ENCODE results near the gene ALMS1. TPM values are rescaled to one million over a fixed set of nuclear protein-coding genes. Genes with fewer than 3 reads are reported as not detected.
"Not testable (repeated sequence)": the region's sequence is repeated elsewhere in the genome, so short reads cannot be mapped to it uniquely, and the experiment has no call there.

Gene ALMS1
- total RNA-seq, 1 experiment from 2014 or later = 7.4 TPM

DNA sequence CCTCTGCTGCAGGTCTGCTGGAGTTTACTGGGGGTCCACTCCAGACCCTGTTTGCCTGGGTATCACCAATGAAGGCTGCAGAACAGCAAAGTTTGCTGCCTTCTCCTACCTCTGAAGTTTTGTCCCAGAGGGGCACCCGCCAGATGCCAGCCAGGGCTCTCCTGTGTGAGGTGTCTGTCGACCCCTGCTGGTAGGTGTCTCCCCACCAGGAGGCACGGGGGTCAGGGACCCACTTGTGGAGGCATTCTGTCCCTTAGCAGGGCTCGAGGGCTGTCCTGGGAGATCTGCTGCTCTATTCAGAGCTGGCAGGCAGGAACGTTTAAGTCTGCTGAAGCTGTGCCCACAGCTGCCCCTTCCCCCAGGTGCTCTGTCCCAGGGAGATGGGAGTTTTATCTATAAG is 124.8 kb downstream of the ALMS1 start:
- H3K4me1 Mint-ChIP-seq (ENCODE audit: low read depth, unreplicated experiment); H3K4me3 Mint-ChIP-seq (ENCODE audit: unreplicated experiment); H3K27me3 ChIP-seq (replicated peaks; ENCODE audit: control insufficient read depth, insufficient read depth, low read length); CTCF ChIA-PET; BruUV-seq (replicated peaks); H3K36me3 ChIP-seq (ENCODE audit: control insufficient read depth, insufficient read depth, low read length); H3K27ac Mint-ChIP-seq (ENCODE audit: unreplicated experiment); intact Hi-C loops (cut with micrococcal nuclease; ENCODE audit: unreplicated experiment); H3K27me3 Mint-ChIP-seq (ENCODE audit: insufficient read depth, unreplicated experiment); POLR2A ChIA-PET; H3K9me3 ChIP-seq; H3K4me1 ChIP-seq; H3K4me3 ChIP-seq (ENCODE audit: low read depth, low read length); H3K9me3 Mint-ChIP-seq (ENCODE audit: unreplicated experiment); H3K36me3 Mint-ChIP-seq (ENCODE audit: insufficient read depth, unreplicated experiment): not testable (repeated sequence)
- TF ChIP-seq, protein P1, sequence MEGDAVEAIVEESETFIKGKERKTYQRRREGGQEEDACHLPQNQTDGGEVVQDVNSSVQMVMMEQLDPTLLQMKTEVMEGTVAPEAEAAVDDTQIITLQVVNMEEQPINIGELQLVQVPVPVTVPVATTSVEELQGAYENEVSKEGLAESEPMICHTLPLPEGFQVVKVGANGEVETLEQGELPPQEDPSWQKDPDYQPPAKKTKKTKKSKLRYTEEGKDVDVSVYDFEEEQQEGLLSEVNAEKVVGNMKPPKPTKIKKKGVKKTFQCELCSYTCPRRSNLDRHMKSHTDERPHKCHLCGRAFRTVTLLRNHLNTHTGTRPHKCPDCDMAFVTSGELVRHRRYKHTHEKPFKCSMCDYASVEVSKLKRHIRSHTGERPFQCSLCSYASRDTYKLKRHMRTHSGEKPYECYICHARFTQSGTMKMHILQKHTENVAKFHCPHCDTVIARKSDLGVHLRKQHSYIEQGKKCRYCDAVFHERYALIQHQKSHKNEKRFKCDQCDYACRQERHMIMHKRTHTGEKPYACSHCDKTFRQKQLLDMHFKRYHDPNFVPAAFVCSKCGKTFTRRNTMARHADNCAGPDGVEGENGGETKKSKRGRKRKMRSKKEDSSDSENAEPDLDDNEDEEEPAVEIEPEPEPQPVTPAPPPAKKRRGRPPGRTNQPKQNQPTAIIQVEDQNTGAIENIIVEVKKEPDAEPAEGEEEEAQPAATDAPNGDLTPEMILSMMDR (IDR thresholded peaks at IDR 0.05; ENCODE audit: insufficient read depth in 1 of 2, low read depth in 1 of 2, low read length in 1 of 2, severe bottlenecking in 1 of 2, unreplicated experiment in 1 of 2) = peak in 1 of 2 experiments; percentile 21
- DNase-seq = peak in 1 of 2 experiments; percentile 14

DNA sequence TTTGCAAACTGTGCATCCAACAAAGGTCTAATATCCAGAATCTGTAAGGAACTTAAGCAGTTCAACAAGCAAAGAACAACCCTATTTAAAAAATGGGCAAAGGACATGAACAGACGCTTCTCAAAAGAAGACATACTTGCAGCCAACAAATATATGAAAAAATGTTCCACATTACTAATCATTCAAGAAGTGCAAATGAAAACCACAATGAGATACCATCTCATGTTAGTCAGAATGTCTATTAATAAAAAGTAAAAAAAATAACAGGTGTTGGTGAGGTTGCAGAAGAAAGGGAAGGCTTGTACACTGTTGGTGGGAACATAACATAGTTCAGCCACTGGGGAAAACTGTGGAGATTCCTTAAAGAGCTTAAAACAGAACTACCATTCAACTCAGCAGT is 130.4 kb downstream of the ALMS1 start:
- Mint-ChIP-seq H3K27me3 (ENCODE audit: insufficient read depth, unreplicated experiment) (no peaks in the 10 kb centered on the region), H3K4me1 (ENCODE audit: low read depth, unreplicated experiment) (no peaks in the 10 kb centered on the region), H3K27ac (ENCODE audit: unreplicated experiment) (no peak overlapping the region), H3K4me3 (ENCODE audit: unreplicated experiment) (no peak overlapping the region), H3K36me3 (ENCODE audit: insufficient read depth, unreplicated experiment) (no peaks in the 10 kb centered on the region), H3K9me3 (ENCODE audit: unreplicated experiment) (no peaks in the 10 kb centered on the region)
- no peaks in the 10 kb centered on the region for H3K36me3 ChIP-seq (ENCODE audit: control insufficient read depth, insufficient read depth, low read length)
- POLR2A ChIA-PET = no interaction called here
- H3K9me3 ChIP-seq = no peaks in the 10 kb centered on the region
- H3K27me3 ChIP-seq (replicated peaks; ENCODE audit: control insufficient read depth, insufficient read depth, low read length) = no peaks in the 10 kb centered on the region
- H3K4me3 ChIP-seq (ENCODE audit: low read depth, low read length) = no peak overlapping the region
- DNase-seq = no peak
- H3K4me1 ChIP-seq = 0 out of 2 replicates have a peak, but pooled peaks cover 3% of the 10 kb centered on the region
- intact Hi-C loops (cut with micrococcal nuclease; ENCODE audit: unreplicated experiment) = no loop called here
- BruUV-seq (replicated peaks) = no TSS peak
- CTCF ChIA-PET = no interaction called here
- TF ChIP-seq, protein P1 (IDR thresholded peaks at IDR 0.05; ENCODE audit: insufficient read depth in 1 of 2, low read depth in 1 of 2, low read length in 1 of 2, severe bottlenecking in 1 of 2, unreplicated experiment in 1 of 2) = no peak

DNA sequence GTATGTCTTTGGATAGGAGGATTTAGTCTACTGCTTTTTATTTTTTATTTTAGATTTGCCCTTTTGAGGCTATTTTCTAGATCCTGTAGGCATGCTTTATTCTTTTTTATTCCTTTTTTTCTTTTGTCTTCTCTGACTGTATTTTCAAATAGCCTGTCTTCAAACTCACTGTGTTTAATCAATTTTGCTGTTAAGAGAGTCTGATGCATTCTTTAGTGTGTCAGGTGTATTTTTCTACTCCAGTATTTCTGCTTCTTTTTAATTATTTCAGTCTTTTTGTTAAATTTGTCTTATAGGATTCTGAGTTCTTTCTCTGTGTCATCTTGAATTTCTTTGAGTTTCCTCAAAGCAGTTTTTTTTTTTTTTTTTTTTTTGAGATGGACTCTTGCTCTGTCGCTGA is 143.1 kb downstream of the ALMS1 start:
- no TSS peak for BruUV-seq (replicated peaks)
- no peak overlapping the region for H3K4me3 ChIP-seq (ENCODE audit: low read depth, low read length)
- H3K9me3 ChIP-seq = 0 out of 2 replicates have a peak, but pooled peaks cover 9% of the 10 kb centered on the region
- no peaks in the 10 kb centered on the region for H3K4me1 Mint-ChIP-seq (ENCODE audit: low read depth, unreplicated experiment)
- ChIA-PET CTCF (no interaction called here), POLR2A (no interaction called here)
- no peaks in the 10 kb centered on the region for H3K27me3 ChIP-seq (replicated peaks; ENCODE audit: control insufficient read depth, insufficient read depth, low read length)
- DNase-seq = no peak
- H3K27ac Mint-ChIP-seq (ENCODE audit: unreplicated experiment) = no peak overlapping the region
- no peaks in the 10 kb centered on the region for H3K4me1 ChIP-seq
- intact Hi-C loops (cut with micrococcal nuclease; ENCODE audit: unreplicated experiment) = no loop called here
- no peaks in the 10 kb centered on the region for H3K36me3 Mint-ChIP-seq (ENCODE audit: insufficient read depth, unreplicated experiment)
- TF ChIP-seq, protein P1 (IDR thresholded peaks at IDR 0.05; ENCODE audit: insufficient read depth in 1 of 2, low read depth in 1 of 2, low read length in 1 of 2, severe bottlenecking in 1 of 2, unreplicated experiment in 1 of 2) = no peak
- H3K27me3 Mint-ChIP-seq (ENCODE audit: insufficient read depth, unreplicated experiment) = peaks cover 3% of the 10 kb centered on the region
- 0 out of 2 replicates have a peak, but pooled peaks cover 1% of the 10 kb centered on the region for H3K36me3 ChIP-seq (ENCODE audit: control insufficient read depth, insufficient read depth, low read length)
- H3K4me3 Mint-ChIP-seq (ENCODE audit: unreplicated experiment) = no peak overlapping the region
- H3K9me3 Mint-ChIP-seq (ENCODE audit: unreplicated experiment) = peaks cover 38% of the 10 kb centered on the region

DNA sequence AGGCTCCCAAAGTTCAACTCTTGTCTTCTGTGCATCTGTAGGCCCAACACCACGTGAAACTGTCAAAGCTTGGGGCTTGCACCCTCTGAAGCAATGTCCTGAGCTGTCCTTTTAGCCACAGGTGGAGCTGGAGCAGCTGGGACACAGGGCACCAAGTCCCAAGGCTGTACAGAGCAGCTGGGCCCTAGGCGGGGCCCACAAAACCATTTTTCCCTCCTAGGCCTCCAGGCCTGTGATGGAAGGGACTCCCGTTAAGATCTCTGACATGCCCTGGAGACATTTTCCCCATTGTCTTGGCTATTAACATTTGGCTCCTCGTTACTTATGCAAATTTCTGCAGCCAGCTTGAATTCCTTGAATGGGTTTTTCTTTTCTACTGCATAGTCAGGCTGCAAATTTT is 145.1 kb downstream of the ALMS1 start:
- H3K36me3 ChIP-seq (ENCODE audit: control insufficient read depth, insufficient read depth, low read length); H3K4me1 Mint-ChIP-seq (ENCODE audit: low read depth, unreplicated experiment); BruUV-seq (replicated peaks); CTCF ChIA-PET; H3K4me1 ChIP-seq; H3K4me3 ChIP-seq (ENCODE audit: low read depth, low read length); H3K27me3 Mint-ChIP-seq (ENCODE audit: insufficient read depth, unreplicated experiment); H3K9me3 ChIP-seq; H3K36me3 Mint-ChIP-seq (ENCODE audit: insufficient read depth, unreplicated experiment); H3K27ac Mint-ChIP-seq (ENCODE audit: unreplicated experiment); H3K4me3 Mint-ChIP-seq (ENCODE audit: unreplicated experiment); DNase-seq; POLR2A ChIA-PET; H3K27me3 ChIP-seq (replicated peaks; ENCODE audit: control insufficient read depth, insufficient read depth, low read length); intact Hi-C loops (cut with micrococcal nuclease; ENCODE audit: unreplicated experiment): not testable (repeated sequence)
- H3K9me3 Mint-ChIP-seq (ENCODE audit: unreplicated experiment) = peaks cover 38% of the 10 kb centered on the region

All from Caco-2 (cell line).